ENCODE measurements around the gene GORASP1. TPM values are rescaled to one million over a fixed set of nuclear protein-coding genes. Genes with fewer than 3 reads are reported as not detected.
A peak's percentile ranks its signal among the peaks of the same experiment; 100 is the strongest.

GORASP1 gene
- polyA plus RNA-seq, 3 donors: 23.2 to 105 (median 31.2) TPM

- Histone ChIP-seq H3K9ac (ENCODE audit: insufficient read depth, low read length, poor library complexity, severe bottlenecking) (no peak overlapping the region), H3K4me3 (replicated peaks in 1 of 3; ENCODE audit: low read depth in 2 of 3, low read length in 3 of 3) (no peak overlapping the region), H3K9me3 (replicated peaks in 1 of 2; ENCODE audit: control insufficient read depth in 1 of 2, insufficient read depth in 1 of 2, low read length in 2 of 2) (no peaks in the 10 kb centered on the region), H3K27me3 (ENCODE audit: control insufficient read depth in 2 of 2, insufficient read depth in 2 of 2, low read length in 2 of 2) (no peaks in the 10 kb centered on the region), H3K4me1 (ENCODE audit: control insufficient read depth in 1 of 2, insufficient read depth in 2 of 2, low read length in 2 of 2) (peaks cover 57 to 70% of the 10 kb centered on the region in 2 donors), H3K27ac (ENCODE audit: low read depth in 1 of 2, low read length in 2 of 2) (no peak overlapping the region), H3K36me3 (replicated peaks in 1 of 2; ENCODE audit: control insufficient read depth in 1 of 2, insufficient read depth in 2 of 2, low read length in 2 of 2) (peaks cover 42 to 62% of the 10 kb centered on the region in 2 donors), H2AFZ (ENCODE audit: insufficient read depth, low read depth, low read length, poor library complexity, severe bottlenecking) (no peak overlapping the region), H3K79me2 (ENCODE audit: insufficient read depth, low read length) (peaks cover 28% of the 10 kb centered on the region), H3K4me2 (replicated peaks; ENCODE audit: extremely low read depth, low read length, poor library complexity, severe bottlenecking) (no peak overlapping the region), H4K20me1 (ENCODE audit: insufficient read depth, low read length) (peaks cover 100% of the 10 kb centered on the region)
- intact Hi-C loops (cut with micrococcal nuclease): loop anchor here in 1 of 2 donors (5.0 kb wide), 1 partner anchor 34 kb away; no protein-coding TSS in a partner anchor
- DNase-seq: no peak
- 86% methylated on average over 11 of the region's 14 CpGs for WGBS (ENCODE audit: insufficient coverage)
- H3K4me3 Mint-ChIP-seq: peak overlapping the region in 1 of 2 donors; percentile 16
- H3K9me3 Mint-ChIP-seq: peaks cover 0 to 1% (median 0%) of the 10 kb centered on the region in 7 donors
- no peaks in the 10 kb centered on the region for H3K27me3 Mint-ChIP-seq (ENCODE audit: low read depth in 3 of 3)
- H3K4me1 Mint-ChIP-seq: peaks cover 67% of the 10 kb centered on the region
- no peak for TF ChIP-seq CTCF (IDR thresholded peaks at IDR 0.05)
- H3K27ac Mint-ChIP-seq: peak overlapping the region in 4 of 7 donors; percentile 6 to 82 (median 44)
- peaks cover 68 to 90% of the 10 kb centered on the region in 2 donors for H3K36me3 Mint-ChIP-seq
Observed at GRCh38 chr3:39143051-39143885, 35.8 kb upstream of the GORASP1 start.

- Histone ChIP-seq H3K4me1 (ENCODE audit: control insufficient read depth in 1 of 2, insufficient read depth in 2 of 2, low read length in 2 of 2) (peaks cover 45 to 58% of the 10 kb centered on the region in 2 donors), H3K9ac (ENCODE audit: insufficient read depth, low read length, poor library complexity, severe bottlenecking) (no peak overlapping the region), H4K20me1 (ENCODE audit: insufficient read depth, low read length) (peaks cover 96% of the 10 kb centered on the region), H3K27ac (ENCODE audit: low read depth in 1 of 2, low read length in 2 of 2) (peak overlapping the region; percentile 59 to 64), H3K4me2 (replicated peaks; ENCODE audit: extremely low read depth, low read length, poor library complexity, severe bottlenecking) (peak overlapping the region; percentile 40), H3K4me3 (replicated peaks in 1 of 3; ENCODE audit: low read depth in 2 of 3, low read length in 3 of 3) (peak overlapping the region in 1 of 3 experiments; percentile 42), H3K79me2 (ENCODE audit: insufficient read depth, low read length) (peaks cover 19% of the 10 kb centered on the region), H2AFZ (ENCODE audit: insufficient read depth, low read depth, low read length, poor library complexity, severe bottlenecking) (no peak overlapping the region), H3K9me3 (replicated peaks in 1 of 2; ENCODE audit: control insufficient read depth in 1 of 2, insufficient read depth in 1 of 2, low read length in 2 of 2) (no peaks in the 10 kb centered on the region), H3K36me3 (replicated peaks in 1 of 2; ENCODE audit: control insufficient read depth in 1 of 2, insufficient read depth in 2 of 2, low read length in 2 of 2) (peaks cover 42 to 62% of the 10 kb centered on the region in 2 donors), H3K27me3 (ENCODE audit: control insufficient read depth in 2 of 2, insufficient read depth in 2 of 2, low read length in 2 of 2) (no peaks in the 10 kb centered on the region)
- H3K9me3 Mint-ChIP-seq: peaks cover 0 to 1% (median 0%) of the 10 kb centered on the region in 7 donors
- H3K4me1 Mint-ChIP-seq: peaks cover 55% of the 10 kb centered on the region
- intact Hi-C loops (cut with micrococcal nuclease): loop anchor here in 1 of 2 donors (5.0 kb wide), 1 partner anchor 35 kb away; no protein-coding TSS in a partner anchor
- peak in 1 of 3 donors; percentile 21 for DNase-seq
- peak overlapping the region; percentile 82 to 93 (median 86) for H3K27ac Mint-ChIP-seq
- peaks cover 62 to 90% of the 10 kb centered on the region in 2 donors for H3K36me3 Mint-ChIP-seq
- no CpG with 5 or more reads among the region's 5 CpGs for WGBS (ENCODE audit: insufficient coverage)
- peak overlapping the region in 1 of 2 donors; percentile 43 for H3K4me3 Mint-ChIP-seq
- no peak for TF ChIP-seq CTCF (IDR thresholded peaks at IDR 0.05)
- no peaks in the 10 kb centered on the region for H3K27me3 Mint-ChIP-seq (ENCODE audit: low read depth in 3 of 3)
Observed at GRCh38 chr3:39142067-39142466, 34.6 kb upstream of the GORASP1 start.

All from CD14-positive monocyte (primary cell).